Measurements from ENCODE around the gene ARFGAP3.

Gene ARFGAP3

GRCh38 chr22:42800451-42801251 lies 56.4 kb downstream of the ARFGAP3 start:
- no peak for DNase-seq (ENCODE audit: low read depth)
- TF ChIP-seq CTCF (conservative IDR thresholded peaks at IDR 0.05; ENCODE audit: low read depth, low read length), result no peak
- H3K4me3 ChIP-seq (ENCODE audit: low read depth, low read length), result no peak overlapping the region

GRCh38 chr22:42799461-42800405 lies 57.3 kb downstream of the ARFGAP3 start:
- no peak overlapping the region for H3K4me3 ChIP-seq (ENCODE audit: low read depth, low read length)
- TF ChIP-seq CTCF (conservative IDR thresholded peaks at IDR 0.05; ENCODE audit: low read depth, low read length), result no peak
- no peak for DNase-seq (ENCODE audit: low read depth)

GRCh38 chr22:42799061-42799460 lies 58.0 kb downstream of the ARFGAP3 start:
- TF ChIP-seq CTCF (conservative IDR thresholded peaks at IDR 0.05; ENCODE audit: low read depth, low read length), result no peak
- no peak for DNase-seq (ENCODE audit: low read depth)
- H3K4me3 ChIP-seq (ENCODE audit: low read depth, low read length), result no peak overlapping the region

- DNase-seq (ENCODE audit: low read depth), result peak; percentile 48
- no peak overlapping the region for H3K4me3 ChIP-seq (ENCODE audit: low read depth, low read length)
- TF ChIP-seq CTCF (conservative IDR thresholded peaks at IDR 0.05; ENCODE audit: low read depth, low read length), result no peak
Measured at GRCh38 chr22:42797011-42797410, 60.1 kb downstream of the ARFGAP3 start.

GRCh38 chr22:42796081-42796480 lies 61.0 kb downstream of the ARFGAP3 start:
- DNase-seq (ENCODE audit: low read depth), result no peak
- H3K4me3 ChIP-seq (ENCODE audit: low read depth, low read length), result no peak overlapping the region
- no peak for TF ChIP-seq CTCF (conservative IDR thresholded peaks at IDR 0.05; ENCODE audit: low read depth, low read length)

GRCh38 chr22:42794551-42795510 lies 62.2 kb downstream of the ARFGAP3 start:
- TF ChIP-seq CTCF (conservative IDR thresholded peaks at IDR 0.05; ENCODE audit: low read depth, low read length), result peak; percentile 44
- H3K4me3 ChIP-seq (ENCODE audit: low read depth, low read length), result no peak overlapping the region
- peak; percentile 19 for DNase-seq (ENCODE audit: low read depth)

Measured in choroid plexus epithelial cell (primary cell).